B cell (primary cell): ENCODE measurements around the gene TLE2. TPM values are rescaled to one million over a fixed set of nuclear protein-coding genes. Genes with fewer than 3 reads are reported as not detected.

ENCODE experiments used
- ATAC-seq: fragments of 200-7000 bp; cut with Tn5 transposase; one replicate; pipeline ENCODE4 v1.10.0; 2021; ENCODE audit warnings: low read depth, mild to moderate bottlenecking, moderate number of reproducible peaks, moderate library complexity
- CTCF ChIA-PET: fragments of 350-600 bp; sonication (Branson Sonifier 250); formaldehyde crosslinking; loops from one replicate; lab custom pipeline; 2021; ENCODE audit warnings: antibody characterized with exemption, inconsistent platforms; lab: Charles Lee
- POLR2A ChIA-PET: fragments of 350-600 bp; sonication (Branson Sonifier 250); formaldehyde crosslinking; loops from one replicate; lab custom pipeline; 2021; ENCODE audit warnings: antibody characterized with exemption; lab: Charles Lee
- DNase-seq: peaks from one replicate; pipeline ENCODE4 v3.0.0; 2013
- H2AFZ ChIP-seq: 2 replicates; pipeline ENCODE4 v1.6.1; 2012; ENCODE audit warnings: mild to moderate bottlenecking, low read depth, low read length; ENCODE audit not compliant: insufficient read depth, poor library complexity, severe bottlenecking
- H3K27ac ChIP-seq, 2 donors: 1 replicate in 1 of 2; 2 replicates in 1 of 2; pipeline ENCODE4 v1.5.1; 2012 to 2013; ENCODE audit warnings: low read length in 2 of 2, mild to moderate bottlenecking in 2 of 2, moderate library complexity in 1 of 2
- H3K27me3 ChIP-seq, 4 experiments: fragments of 200-600 bp in 1 of 4; sonication (generic) in 1 of 4; replicated peaks in 1 of 4; 1 replicate in 2 of 4; 2 replicates in 2 of 4; pipeline versions ENCODE4 v1.6.1 to v1.7.0; 2013 to 2016; ENCODE audit warnings: low read length in 3 of 4, mild to moderate bottlenecking in 2 of 4, mixed read lengths in 1 of 4, moderate library complexity in 1 of 4; ENCODE audit not compliant: insufficient read depth in 4 of 4, control insufficient read depth in 3 of 4; ENCODE audit errors: control extremely low read depth in 1 of 4
- H3K36me3 ChIP-seq, 2 experiments: replicated peaks in 1 of 2; 1 replicate in 1 of 2; 2 replicates in 1 of 2; pipeline versions ENCODE4 v1.6.1 to v1.7.1; 2013; ENCODE audit warnings: low read length in 1 of 2; ENCODE audit not compliant: insufficient read depth in 2 of 2, control insufficient read depth in 1 of 2; ENCODE audit errors: control extremely low read depth in 1 of 2, extremely low read depth in 1 of 2
- H3K4me1 ChIP-seq, 2 donors: fragments of 200-600 bp in 1 of 2; sonication (generic) in 1 of 2; 1 replicate in 1 of 2; 2 replicates in 1 of 2; pipeline versions ENCODE4 v1.5.1 to v1.6.1; 2013 to 2017; ENCODE audit warnings: low read length in 2 of 2; ENCODE audit not compliant: control insufficient read depth in 2 of 2, insufficient read depth in 2 of 2
- H3K4me2 ChIP-seq: replicated peaks from 2 replicates; pipeline ENCODE3; 2012; ENCODE audit warnings: mild to moderate bottlenecking, low read depth, low read length; ENCODE audit not compliant: poor library complexity, severe bottlenecking
- H3K4me3 ChIP-seq, 5 experiments: fragments of 200-600 bp in 1 of 5; sonication (generic) in 1 of 5; 1 replicate in 3 of 5; 2 replicates in 2 of 5; pipeline versions ENCODE4 v1.5.1 to v1.7.0; 2011 to 2016; ENCODE audit warnings: low read length in 4 of 5, mild to moderate bottlenecking in 4 of 5, low read depth in 2 of 5, control low read depth in 1 of 5, moderate library complexity in 1 of 5; ENCODE audit not compliant: insufficient read depth in 1 of 5; ENCODE audit errors: control extremely low read depth in 1 of 5, extremely low read depth in 1 of 5
- H3K79me2 ChIP-seq: fragments of 200-600 bp; sonication (generic); one replicate; pipeline ENCODE4 v1.6.0; 2016; ENCODE audit warnings: low read length; ENCODE audit not compliant: control insufficient read depth, insufficient read depth
- H3K9ac ChIP-seq: fragments of 200-600 bp; sonication (generic); 2 replicates; pipeline ENCODE4 v1.6.1; 2017; ENCODE audit warnings: mild to moderate bottlenecking, low read length, moderate library complexity
- H3K9me3 ChIP-seq, 3 donors: one replicate each; pipeline versions ENCODE4 v1.6.1 to v1.7.1; 2013; ENCODE audit warnings: low read length in 2 of 3; ENCODE audit not compliant: control insufficient read depth in 2 of 3, insufficient read depth in 1 of 3; ENCODE audit errors: control extremely low read depth in 1 of 3
- H4K20me1 ChIP-seq: 2 replicates; pipeline ENCODE4 v1.6.0; 2012; ENCODE audit warnings: mild to moderate bottlenecking, low read length; ENCODE audit not compliant: insufficient read depth, control insufficient read depth, poor library complexity, severe bottlenecking
- H3K27ac Mint-ChIP-seq: one replicate; pipeline ENCODE4 v1.8.0; 2021; ENCODE audit warnings: mixed read lengths
- H3K27me3 Mint-ChIP-seq: one replicate; pipeline ENCODE4 v1.8.0; 2021; ENCODE audit warnings: mixed read lengths
- H3K4me1 Mint-ChIP-seq: one replicate; pipeline ENCODE4 v1.8.0; 2021; ENCODE audit warnings: mixed read lengths
- H3K4me3 Mint-ChIP-seq: one replicate; pipeline ENCODE4 v1.8.0; 2021; ENCODE audit warnings: mixed read lengths
- H3K9me3 Mint-ChIP-seq: one replicate; pipeline ENCODE4 v1.8.0; 2022; ENCODE audit warnings: mixed read lengths; ENCODE audit not compliant: insufficient read depth
- EZH2 ChIP-seq: IDR thresholded peaks from 2 replicates; pipeline ENCODE4 v1.6.1; 2012; ENCODE audit warnings: borderline replicate concordance, low read depth, mild to moderate bottlenecking, moderate library complexity, low read length; ENCODE audit not compliant: insufficient read depth, poor library complexity, severe bottlenecking
- WGBS: methylation state at CpG from one replicate; pipeline ENCODE4 v1.1.5; 2013; ENCODE audit warnings: missing lambda C conversion rate; ENCODE audit not compliant: insufficient coverage; 5-methylcytosine and 5-hydroxymethylcytosine counted together
- intact Hi-C: fragments of 100-400 bp; cut with micrococcal nuclease; formaldehyde crosslinking; loops from one replicate; pipeline ENCODE4 v1.10.0; 2022
- polyA plus RNA-seq: library from polyadenylated mRNA; depleted of rRNA; stranded (reverse); fragments of >200 nt; gene quantifications from 2 replicates; pipeline ENCODE4 v1.2.3, GENCODE V29; 2012
- total RNA-seq, 2 donors: library from RNA; stranded (reverse); fragments of 120-200 nt in 1 of 2; gene quantifications; 1 replicate in 1 of 2; 2 replicates in 1 of 2; pipeline versions ENCODE4 v1.2.3 to v1.2.4, GENCODE V29; 2013 to 2022
- TF ChIP-seq, protein P1 (sequence below): fragments of 200-600 bp; IDR thresholded peaks from one replicate; pipeline ENCODE4 v1.8.0; 2022; ENCODE audit warnings: antibody characterized with exemption, mild to moderate bottlenecking

Gene TLE2
- total and polyA plus RNA-seq, 2 donors (not counting 1 experiment from before 2014, with no cell fraction given): 3.0 to 5.3 TPM

DNA sequence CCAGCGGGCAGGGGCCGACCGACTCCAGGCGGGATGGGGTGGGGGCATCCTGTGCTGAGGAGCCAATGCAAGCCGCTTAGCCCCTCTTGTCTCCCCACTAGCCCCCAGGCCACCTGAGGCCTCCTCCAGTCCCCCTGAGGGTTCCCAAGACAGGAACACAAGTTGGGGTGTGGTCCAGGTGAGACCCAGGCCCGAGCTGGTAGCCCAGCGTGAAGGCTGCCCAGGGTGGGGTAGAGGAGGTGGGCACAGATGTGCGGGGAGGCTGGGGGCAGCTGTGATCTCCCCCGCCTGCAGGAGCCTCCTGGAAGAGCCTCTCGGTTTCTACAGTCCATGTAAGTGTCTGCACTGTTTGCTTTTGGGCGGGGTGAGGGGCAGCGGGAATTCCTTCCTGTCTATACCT lies 41.3 kb downstream of the TLE2 start:
- H2AFZ ChIP-seq: no peak overlapping the region
- H3K27ac ChIP-seq: no peak overlapping the region
- Mint-ChIP-seq H3K27ac (no peak overlapping the region), H3K27me3 (peaks cover 9% of the 10 kb centered on the region), H3K9me3 (no peaks in the 10 kb centered on the region), H3K4me1 (peaks cover 13% of the 10 kb centered on the region), H3K4me3 (no peak overlapping the region)
- no peak for TF ChIP-seq EZH2
- TF ChIP-seq, protein P1, sequence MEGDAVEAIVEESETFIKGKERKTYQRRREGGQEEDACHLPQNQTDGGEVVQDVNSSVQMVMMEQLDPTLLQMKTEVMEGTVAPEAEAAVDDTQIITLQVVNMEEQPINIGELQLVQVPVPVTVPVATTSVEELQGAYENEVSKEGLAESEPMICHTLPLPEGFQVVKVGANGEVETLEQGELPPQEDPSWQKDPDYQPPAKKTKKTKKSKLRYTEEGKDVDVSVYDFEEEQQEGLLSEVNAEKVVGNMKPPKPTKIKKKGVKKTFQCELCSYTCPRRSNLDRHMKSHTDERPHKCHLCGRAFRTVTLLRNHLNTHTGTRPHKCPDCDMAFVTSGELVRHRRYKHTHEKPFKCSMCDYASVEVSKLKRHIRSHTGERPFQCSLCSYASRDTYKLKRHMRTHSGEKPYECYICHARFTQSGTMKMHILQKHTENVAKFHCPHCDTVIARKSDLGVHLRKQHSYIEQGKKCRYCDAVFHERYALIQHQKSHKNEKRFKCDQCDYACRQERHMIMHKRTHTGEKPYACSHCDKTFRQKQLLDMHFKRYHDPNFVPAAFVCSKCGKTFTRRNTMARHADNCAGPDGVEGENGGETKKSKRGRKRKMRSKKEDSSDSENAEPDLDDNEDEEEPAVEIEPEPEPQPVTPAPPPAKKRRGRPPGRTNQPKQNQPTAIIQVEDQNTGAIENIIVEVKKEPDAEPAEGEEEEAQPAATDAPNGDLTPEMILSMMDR: no peak
- H4K20me1 ChIP-seq: no peaks in the 10 kb centered on the region
- intact Hi-C loops: no loop called here
- DNase-seq: no peak
- H3K79me2 ChIP-seq: no peaks in the 10 kb centered on the region
- CTCF ChIA-PET: no interaction called here
- POLR2A ChIA-PET: no interaction called here
- no peak for ATAC-seq
- no peak overlapping the region for H3K4me3 ChIP-seq
- WGBS: 74% methylated on average over 4 of the region's 12 CpGs
- no peaks in the 10 kb centered on the region for H3K9me3 ChIP-seq
- H3K4me2 ChIP-seq: no peak overlapping the region
- peaks cover 14 to 22% of the 10 kb centered on the region in 2 donors for H3K4me1 ChIP-seq
- no peak overlapping the region for H3K9ac ChIP-seq
- H3K36me3 ChIP-seq: no peaks in the 10 kb centered on the region
- H3K27me3 ChIP-seq: peaks cover 0 to 18% (median 2%) of the 10 kb centered on the region in 4 experiments

DNA sequence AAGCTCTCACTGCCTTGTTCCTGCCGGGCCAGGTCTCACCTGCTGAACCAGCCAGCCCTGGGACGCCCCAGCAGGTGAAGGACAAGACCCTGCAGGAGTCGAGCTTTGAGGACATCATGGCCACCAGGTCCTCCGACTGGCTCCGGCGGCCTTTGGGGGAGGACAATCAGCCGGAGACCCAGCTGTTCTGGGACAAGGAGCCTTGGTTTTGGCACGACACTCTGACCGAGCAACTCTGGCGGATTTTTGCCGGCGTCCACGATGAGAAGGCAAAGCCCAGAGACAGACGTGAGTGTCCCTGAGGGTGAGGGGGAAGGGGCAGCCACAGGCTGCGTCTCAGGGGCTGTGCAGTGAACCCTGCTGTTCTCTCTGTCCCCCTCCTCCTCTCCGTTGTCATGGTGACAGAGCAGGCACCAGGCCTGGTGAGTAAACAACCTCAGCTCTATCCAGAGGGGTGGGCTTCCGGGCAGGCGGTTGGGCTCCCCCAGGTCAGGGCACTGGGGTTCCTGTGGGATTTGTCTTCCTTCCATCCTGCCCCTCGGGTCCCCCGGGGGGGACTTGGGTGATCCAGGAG lies 42.0 kb downstream of the TLE2 start:
- POLR2A ChIA-PET: interaction anchor here (1.0 to 1.2 kb wide), 2 partner anchors 21 to 86 kb away, joined by 3 to 9 read pairs; no protein-coding TSS in a partner anchor
- H2AFZ ChIP-seq: no peak overlapping the region
- H3K27ac ChIP-seq: no peak overlapping the region
- ATAC-seq: no peak
- no peak for DNase-seq
- Mint-ChIP-seq H3K4me3 (no peak overlapping the region), H3K4me1 (peaks cover 13% of the 10 kb centered on the region), H3K9me3 (no peaks in the 10 kb centered on the region), H3K27ac (no peak overlapping the region), H3K27me3 (peaks cover 9% of the 10 kb centered on the region)
- H3K9me3 ChIP-seq: no peaks in the 10 kb centered on the region
- no peak overlapping the region for H3K9ac ChIP-seq
- H3K4me3 ChIP-seq: no peak overlapping the region
- H4K20me1 ChIP-seq: no peaks in the 10 kb centered on the region
- H3K4me1 ChIP-seq: peaks cover 14 to 22% of the 10 kb centered on the region in 2 donors
- no peaks in the 10 kb centered on the region for H3K79me2 ChIP-seq
- H3K4me2 ChIP-seq: no peak overlapping the region
- CTCF ChIA-PET: no interaction called here
- peaks cover 0 to 18% (median 2%) of the 10 kb centered on the region in 4 experiments for H3K27me3 ChIP-seq
- H3K36me3 ChIP-seq: no peaks in the 10 kb centered on the region
- WGBS: 52% methylated on average over 20 of the region's 20 CpGs
- intact Hi-C loops: no loop called here
- no peak for TF ChIP-seq EZH2
- TF ChIP-seq, protein P1: no peak
